NCI-H2196 treated with DMSO at 0.1 percent for 48 hours (cell line): ENCODE data around the gene DENND10.
"Not testable (repeated sequence)": the region's sequence is repeated elsewhere in the genome, so short reads cannot be mapped to it uniquely, and the experiment has no call there.

ENCODE experiments used
- DNase-seq: peaks from one replicate; lab custom pipeline; 2025; ENCODE audit not compliant: unreplicated experiment; lab: John Stamatoyannopoulos, UW

Gene DENND10

DNA sequence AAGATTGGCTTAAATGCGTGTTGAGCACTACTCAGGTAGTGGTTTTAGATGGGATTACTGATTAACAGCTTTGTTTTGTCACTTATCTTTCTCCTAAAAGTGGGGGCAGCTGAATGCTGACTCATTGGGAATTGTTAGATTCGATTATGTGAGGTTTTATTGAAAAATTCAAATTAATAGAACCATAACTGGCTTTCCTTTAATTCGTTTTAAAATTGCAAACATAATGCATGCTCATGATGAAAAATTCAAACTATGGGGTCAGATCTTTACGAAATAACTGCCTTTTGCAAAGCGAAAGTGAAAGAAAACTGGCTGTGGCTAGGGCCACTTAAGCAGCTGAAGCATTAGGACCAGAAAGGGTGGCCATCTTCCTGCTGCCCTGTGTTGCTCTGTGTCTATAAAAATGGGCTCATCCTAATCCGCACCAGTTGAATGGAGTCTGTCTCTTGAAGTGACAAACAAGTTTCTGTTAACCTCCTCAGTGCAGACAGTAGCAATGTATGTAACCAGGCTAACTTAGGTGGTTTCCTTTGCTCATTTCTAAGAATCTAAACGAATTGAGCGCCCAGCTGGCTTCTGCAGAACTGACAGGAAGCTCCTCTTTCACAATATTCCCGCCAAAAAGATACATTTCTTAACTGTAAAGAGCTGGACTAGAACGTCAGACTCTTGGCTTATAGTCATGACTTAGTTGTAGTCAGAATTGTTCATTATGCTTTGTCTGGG, 27.8 kb downstream of the DENND10 start:
- DNase-seq: no peak

DNA sequence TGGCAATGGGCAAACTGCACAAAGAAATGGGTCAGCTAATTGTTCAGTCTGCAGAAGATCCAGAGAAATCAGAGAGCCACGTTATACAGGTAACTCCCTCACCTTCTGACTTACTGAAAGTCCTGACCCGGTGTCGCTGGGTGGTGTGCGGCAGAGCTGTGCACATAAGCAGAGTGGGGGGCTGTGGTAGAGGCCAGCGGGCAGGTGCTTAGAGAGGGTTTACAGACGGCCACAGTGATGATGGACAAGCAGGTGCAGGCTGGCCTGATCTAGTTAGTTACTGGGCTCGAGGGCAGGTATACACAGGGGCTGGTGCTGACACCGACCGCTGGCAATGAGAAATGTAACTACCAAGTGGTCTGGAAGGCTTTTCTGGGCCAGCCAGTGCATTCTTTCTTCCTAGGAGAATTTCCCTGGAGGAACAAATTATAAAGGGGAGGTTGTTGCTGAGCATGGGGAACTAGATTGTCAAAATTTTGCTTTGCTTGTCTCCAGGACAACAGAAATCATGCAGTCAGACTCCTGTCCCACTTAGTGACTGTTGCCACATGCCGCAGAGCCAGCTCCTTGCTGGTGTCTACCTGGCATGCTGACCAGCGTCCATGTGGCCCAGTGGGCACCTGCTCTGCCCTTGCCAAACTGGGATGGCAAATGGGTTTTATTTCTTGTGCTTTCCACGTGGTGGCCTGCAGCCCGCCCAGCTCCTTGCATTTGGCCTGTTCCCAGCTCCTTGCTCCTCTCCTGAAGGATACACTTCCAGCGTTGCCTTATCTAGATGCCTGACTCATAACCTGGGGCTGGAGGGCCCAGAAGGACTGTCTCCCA, 28.8 kb downstream of the DENND10 start:
- DNase-seq: no peak

DNA sequence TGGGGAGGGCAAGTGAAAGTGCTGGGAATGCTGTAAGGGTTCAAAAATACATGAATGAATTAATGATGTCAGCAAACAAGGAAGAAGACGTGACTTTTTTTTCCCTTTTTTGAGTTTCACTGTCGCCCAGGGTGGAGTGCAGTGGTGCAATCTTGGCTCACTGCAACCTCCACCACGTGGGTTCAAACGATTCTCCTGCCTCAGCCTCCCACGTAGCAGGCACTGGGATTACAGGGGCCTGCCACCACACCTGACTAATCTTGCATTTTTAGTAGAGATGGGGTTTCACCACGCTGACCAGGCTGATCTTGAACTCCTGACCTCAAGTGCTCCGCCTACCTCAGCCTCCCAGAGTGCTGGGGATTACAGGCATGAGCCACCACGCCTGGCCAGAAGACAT, 30.0 kb downstream of the DENND10 start:
- no peak for DNase-seq

DNA sequence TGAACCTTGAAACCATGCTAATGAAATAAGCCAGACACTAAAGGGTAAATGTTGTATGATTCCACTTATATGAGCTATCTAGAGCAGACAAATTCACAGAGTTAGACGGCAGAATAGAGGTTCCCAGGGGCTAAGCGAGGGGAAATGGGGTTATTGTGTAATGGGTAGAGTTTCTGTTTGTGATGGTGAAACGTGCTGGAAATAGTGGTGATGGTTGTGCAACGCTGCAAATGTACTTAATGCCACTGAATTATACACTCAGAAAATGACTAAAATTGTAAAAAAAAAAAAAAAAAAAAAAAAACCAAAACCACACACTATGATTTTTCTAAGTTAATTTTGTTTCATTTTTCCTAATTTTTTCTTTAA, 31.6 kb downstream of the DENND10 start:
- no peak for DNase-seq

DNA sequence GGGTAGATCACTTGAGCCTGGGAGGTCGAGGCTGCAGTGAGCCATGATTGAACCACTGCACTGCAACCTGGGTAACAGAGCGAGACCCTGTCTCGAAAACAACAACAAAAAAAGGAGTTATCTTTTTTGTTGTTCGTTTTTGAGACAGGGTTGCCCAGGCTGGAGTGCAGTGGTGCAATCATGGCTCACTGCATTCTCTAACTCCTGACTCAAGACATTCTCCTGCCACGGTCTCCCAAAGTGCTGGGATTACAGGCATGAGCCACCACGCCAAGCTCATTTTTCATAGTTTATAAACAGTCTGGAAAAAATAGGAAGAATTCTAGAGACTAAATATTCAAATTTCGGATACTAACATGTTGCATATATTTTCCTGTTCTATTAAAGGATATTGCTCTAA, 32.2 kb downstream of the DENND10 start:
- DNase-seq: no peak

DNA sequence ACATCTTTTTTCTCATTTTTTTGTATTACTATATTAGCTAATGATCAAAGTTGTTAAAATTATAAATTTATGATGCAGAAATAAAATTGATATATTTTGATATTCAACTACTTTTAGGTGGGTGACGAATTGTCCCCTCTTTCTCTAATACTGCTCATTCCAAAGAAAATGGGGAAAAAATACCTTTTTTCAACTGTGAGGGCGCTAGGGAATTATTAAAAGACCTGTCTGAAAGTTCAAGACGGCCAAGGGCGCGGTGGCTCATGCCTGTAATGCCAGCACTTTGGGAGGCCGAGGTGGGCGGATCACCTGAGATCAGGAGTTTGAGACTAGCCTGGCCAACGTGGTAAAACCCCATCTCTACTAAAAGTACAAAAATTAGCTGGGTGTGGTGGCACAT, 34.0 kb downstream of the DENND10 start:
- not testable (repeated sequence) for DNase-seq

DNA sequence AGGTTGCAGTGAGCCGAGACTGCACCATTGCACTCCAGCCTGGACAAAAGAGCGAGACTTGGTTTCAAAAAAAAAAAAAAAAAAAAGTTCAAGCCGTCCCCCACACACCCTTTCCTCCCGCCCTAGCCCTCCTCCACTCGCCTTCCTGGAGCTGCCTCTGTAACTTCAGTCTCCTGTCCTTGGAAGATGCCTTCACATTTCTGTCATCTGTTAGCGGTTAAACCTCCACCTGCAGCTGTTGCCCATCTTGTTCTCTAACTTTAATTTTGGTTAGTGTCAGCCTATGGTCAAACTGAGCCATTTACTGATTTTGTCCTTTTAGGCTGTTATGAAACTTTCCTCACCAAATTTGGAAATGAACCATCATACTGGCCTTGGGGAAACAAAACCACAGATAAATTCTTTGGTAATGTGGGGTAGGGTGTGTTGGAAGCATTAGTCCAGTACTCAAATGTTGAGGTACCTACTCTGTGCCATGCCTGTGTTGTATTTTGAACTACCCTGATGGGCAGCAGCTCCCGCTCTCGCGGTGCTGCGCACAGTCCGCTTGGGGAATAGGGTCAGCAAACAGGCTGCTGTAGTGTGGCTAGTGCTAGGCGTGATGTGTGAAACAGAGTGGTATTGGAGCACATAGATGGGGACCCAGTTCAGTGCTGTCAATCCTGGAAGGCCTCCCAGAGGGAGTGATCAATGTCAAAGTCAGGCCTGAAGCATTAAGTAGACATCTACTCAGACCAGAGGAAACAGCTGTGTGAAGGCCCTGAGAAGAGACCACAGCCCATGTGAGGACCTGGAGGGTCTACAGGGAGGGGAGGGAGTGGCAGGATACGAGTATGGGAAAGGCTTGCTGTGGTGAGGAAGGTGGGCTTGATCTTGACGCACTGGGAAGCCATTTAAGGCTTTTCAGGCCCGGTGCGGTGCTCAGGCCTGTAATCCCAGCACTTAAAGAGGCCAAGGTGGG, 34.7 kb downstream of the DENND10 start:
- DNase-seq: no peak

DNA sequence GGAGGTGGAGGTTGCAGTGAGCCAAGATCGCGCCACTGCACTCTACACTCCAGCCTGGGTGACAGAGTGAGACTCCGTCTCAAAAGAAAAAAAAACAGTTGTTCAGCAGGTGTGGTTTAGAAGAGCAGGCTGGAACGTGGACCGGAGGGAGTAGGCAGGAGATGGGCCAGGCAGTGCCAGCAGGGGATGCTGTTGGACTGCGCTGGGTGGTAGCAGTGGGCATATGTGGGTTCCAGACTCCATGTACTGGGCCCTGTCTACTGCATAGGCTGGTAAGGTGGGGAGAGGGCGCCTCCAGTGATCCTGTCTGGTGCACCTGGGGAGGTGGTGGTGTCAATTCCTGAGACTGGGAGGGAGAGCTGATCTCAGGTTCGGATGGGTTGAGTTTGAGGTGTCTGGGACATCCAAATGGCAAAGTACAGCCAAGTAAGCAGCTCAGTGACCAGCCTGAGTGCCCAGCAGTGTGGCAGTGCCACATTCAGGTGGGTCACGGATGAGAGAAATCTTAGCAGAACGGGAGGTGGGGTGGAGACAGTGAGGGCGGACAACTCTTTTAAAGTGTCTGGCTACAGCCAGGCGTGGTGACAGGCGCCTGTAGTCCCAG, 35.7 kb downstream of the DENND10 start:
- no peak for DNase-seq

DNA sequence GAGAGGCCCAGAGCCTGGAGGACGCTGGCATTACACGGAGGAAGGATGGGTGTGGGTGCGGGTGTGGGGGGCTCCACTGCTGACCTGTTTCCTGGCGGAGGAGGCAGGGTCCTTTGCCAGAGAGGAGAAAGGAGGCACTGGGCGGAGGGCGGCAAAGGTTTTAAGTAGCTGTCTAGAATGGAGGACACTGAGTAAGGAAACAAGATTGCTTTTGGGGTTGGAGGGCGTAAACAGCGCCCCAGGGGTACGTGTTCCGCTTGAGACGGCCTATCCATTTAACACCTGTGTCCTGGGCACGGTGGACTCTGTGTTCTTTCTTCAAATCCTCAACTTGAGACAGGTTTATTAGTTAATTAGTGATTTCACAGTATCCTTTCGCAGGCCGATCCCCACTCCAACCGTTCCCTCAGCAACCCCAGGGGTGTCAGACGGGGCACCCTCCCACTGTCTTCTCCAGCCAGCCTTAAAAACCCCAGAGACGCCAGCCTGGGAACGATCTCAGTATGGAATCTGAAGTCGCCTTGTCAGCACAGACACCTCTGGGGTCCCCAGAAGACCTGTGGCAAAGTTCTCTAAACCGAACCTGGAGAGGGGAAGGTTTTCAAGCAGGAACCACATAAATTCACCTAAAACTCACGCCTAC, 36.8 kb downstream of the DENND10 start:
- no peak for DNase-seq

DNA sequence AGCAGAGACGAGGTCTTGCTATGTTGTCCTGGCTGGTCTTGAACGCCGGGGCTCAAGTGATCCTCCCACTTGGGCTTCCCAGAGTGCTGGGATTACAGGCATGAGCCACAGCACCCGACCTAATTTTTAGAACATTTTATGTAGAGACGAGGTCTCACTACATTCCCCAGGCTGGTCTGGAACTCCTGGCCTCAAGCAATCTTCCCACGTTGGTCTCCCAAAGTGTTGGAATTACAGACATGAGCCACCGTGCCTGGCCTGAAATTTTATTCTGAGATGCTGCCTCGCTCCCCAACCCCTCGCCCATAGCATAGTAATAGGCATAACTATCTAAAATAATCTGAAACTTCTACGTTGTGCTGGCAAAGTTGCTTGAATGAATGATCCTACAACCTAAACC, 39.7 kb downstream of the DENND10 start:
- DNase-seq: no peak

DNA sequence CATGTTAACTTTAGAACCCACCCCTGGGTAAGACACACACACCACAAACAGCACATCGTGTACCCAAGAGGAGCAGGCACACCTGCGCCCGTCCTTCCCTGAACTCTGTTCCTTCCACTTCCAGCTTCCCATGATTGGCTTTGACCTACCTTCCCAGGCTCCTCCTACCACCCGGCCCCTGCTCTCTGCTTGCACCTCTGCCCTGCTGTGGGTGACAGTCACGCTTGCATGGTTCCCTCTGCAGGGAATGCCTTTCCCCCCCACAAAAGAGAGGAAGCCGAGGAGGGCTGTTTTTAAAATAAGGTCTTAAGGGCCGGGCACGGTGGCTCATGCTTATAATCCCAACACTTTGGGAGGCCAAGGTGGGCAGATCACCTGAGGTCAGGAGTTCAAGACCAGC, 45.2 kb downstream of the DENND10 start:
- DNase-seq: no peak

DNA sequence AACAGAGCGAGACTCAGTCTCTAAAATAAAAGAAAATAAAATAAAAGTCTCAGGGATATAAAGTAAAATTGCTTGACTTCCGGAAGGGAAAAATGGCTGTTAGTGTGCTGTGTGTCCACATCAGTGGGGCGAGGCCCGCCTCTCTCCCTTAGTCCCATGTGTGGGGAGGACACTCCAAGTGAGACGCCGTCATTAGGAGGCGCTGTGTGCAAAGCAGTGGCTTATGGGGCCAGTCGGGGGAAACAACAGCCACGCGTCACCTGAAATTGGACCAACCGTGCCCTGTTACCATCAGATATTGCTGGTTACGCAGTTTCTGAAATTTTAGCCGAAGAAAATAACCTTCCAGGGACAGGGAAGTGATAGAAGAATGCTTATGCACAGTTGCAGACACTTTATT, 45.8 kb downstream of the DENND10 start:
- no peak for DNase-seq

DNA sequence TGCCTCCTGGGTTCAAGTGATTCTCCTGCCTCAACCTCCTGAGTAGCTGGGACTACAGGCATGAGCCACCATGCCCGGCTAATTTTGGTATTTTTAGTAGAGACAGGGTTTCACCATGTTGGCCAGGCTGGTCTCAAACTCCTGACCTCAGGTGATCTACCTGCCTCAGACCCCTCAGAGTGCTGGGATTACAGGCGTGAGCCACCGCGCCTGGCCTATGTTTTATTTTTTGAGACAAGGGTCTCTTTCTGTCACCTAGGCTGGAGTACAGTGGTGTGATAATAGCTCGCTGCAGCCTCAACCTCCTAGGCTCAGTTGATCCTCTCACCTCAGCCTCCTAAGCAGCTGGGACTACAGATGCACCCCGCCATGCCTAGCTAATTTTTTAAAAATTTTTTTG, 47.7 kb downstream of the DENND10 start:
- DNase-seq: not testable (repeated sequence)

DNA sequence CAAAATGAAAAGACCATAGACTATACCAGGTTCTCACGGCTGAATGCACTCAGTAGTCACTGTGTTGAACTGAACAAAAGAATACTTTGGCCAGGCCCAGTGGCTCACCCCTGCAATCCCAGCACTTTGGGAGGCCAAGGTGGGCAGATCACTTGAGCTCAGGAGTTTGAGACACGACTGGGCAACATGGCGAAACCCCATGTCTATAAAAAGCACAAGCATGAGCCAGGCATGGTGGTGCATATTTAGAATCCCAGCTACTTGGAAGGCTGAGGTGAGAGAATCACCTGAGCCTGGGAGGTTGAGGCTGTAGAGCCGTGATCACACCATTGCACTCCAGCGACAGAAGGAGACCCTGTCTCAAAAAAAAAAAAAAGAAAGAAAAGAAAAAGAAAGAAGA, 49.1 kb downstream of the DENND10 start:
- no peak for DNase-seq

DNA sequence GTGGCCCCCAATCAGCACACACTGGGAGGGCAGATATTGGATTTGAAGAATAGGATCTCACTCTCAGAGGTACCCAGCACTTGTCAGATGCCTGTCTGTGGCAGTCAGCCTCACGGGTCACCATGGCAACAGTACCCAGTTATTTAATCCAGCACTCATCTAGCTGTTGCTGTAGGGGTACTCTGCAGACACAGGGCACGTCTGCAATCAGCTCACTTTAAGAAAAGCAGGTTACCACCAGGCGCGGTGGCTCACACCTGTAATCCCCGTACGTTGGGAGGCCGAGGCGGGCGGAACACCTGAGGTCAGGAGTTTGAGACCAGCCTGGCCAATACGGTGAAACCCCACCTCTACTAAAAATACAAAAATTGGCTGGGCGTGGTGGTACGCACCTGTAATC, 49.7 kb downstream of the DENND10 start:
- DNase-seq: no peak

DNA sequence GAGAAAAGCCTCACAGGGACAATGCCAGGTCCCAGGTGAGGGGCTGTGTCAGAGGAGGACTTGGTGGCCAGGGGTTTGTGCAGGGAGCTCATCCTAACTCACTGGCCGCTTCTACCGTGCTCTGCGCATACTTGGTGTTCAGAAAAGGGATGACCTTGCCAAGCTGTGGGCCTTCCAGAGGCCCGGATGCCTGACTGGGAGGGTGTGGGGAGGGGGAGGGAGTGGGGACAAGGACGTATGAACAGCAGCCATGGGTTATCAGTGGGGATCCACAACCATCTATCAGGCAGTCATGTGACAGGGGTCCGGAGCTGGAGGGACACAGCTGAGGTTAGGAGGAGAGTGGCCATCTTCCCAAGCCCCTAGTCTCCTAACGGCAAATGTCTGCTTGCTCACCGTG, 55.4 kb downstream of the DENND10 start:
- DNase-seq: no peak

DNA sequence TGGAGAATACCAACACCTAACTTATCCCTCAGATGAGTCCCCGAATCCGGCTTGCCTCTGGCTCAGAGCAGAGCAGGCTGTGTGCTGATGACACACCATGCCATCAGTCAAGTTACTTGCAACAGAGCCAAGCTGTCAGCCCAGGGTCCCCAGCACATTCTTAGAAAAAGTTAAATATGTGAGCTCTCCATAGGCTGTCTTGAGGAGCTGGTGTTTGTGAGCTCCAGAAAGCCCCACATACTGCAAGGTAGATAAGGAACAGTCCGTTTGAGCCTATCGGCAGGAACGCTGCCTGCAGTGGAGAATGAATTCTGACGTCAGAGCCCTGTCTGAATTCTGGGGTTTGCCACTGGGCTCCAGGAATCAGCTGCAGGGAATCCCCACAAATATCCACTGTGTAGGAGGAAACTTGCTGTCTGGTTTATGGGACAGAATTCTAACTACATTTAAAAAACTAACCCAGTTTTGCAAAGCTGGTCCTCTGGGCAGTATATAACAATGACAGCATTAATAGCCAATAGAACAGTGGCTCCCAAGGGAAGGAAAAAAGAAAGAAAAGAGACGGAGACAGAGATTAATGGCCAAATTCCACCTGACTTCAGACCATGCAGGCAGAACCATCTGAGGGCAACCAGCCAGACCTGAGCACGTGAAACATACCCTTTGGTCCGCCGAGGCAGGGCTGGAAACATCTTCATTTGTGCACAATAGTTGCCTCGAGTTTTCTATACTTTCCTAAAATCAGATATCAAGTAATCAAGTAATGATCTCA, 58.0 kb downstream of the DENND10 start:
- DNase-seq: no peak

DNA sequence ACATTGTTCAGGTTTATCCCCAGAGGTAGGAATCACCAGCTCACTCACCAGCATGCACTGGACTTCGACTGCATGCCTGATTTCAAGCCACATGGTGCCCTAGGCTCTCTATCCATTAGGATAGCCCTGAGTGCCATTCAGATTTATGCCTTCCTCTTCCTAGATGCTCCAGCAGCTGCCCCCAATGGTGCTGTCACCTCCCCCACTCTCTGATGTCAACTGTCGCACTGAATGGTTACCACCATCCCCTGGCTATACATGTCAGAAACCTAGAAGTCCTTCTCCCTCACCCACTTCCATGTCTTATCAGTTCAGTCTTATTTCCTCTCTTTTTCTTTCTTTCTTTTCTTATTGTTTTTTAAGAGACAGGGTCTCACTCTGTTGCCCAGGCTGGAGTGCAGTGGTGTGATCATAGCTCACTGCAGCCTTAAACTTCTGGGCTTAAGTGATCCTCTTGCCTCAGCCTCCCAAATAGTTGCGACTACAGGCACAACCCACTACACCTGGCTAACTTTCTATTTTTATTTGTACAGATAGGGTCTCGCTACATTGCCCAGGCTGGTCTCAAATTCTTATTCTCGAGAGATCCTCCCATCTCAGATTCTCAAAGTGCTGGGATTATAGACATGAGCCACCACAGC, 58.7 kb downstream of the DENND10 start:
- no peak for DNase-seq
